PFSK-1 (cell line): Measurements from ENCODE around the gene ITPR3.

ENCODE experiments used
- FOXP2 ChIP-seq: optimal IDR thresholded peaks from 2 replicates; pipeline ENCODE3; 2011; ENCODE audit warnings: borderline replicate concordance, control low read depth, inconsistent platforms; ENCODE audit not compliant: insufficient read depth; ENCODE audit errors: extremely low read length, extremely low read depth
- POLR2AphosphoS5 ChIP-seq: IDR thresholded peaks from 2 replicates; pipeline ENCODE4 v1.6.1; 2012; ENCODE audit warnings: low read depth, mild to moderate bottlenecking, control low read depth, low read length, moderate library complexity
- REST ChIP-seq, 2 experiments: IDR thresholded peaks; 2 replicates each; pipeline versions ENCODE4 v1.6.1 to v1.8.0; 2011 to 2012; ENCODE audit warnings: low read depth in 2 of 2, low read length in 2 of 2, control low read depth in 1 of 2, inconsistent platforms in 1 of 2, mild to moderate bottlenecking in 1 of 2, moderate library complexity in 1 of 2; ENCODE audit not compliant: insufficient read depth in 1 of 2
- SIN3A ChIP-seq: IDR thresholded peaks from 2 replicates; pipeline ENCODE4 v1.6.1; 2012; ENCODE audit warnings: mild to moderate bottlenecking, low read length, moderate library complexity, borderline replicate concordance; ENCODE audit not compliant: insufficient read depth
- TAF1 ChIP-seq: IDR thresholded peaks from 2 replicates; pipeline ENCODE4 v1.6.1; 2012; ENCODE audit warnings: low read length, control low read depth, borderline replicate concordance; ENCODE audit not compliant: insufficient read depth

The ITPR3 gene

GRCh38 chr6:33677689-33678088 is 56.6 kb downstream of the ITPR3 start:
- TF ChIP-seq TAF1 (no peak), FOXP2 (no peak), SIN3A (no peak), POLR2AphosphoS5 (no peak)

GRCh38 chr6:33678233-33678931 is 57.3 kb downstream of the ITPR3 start:
- TF ChIP-seq POLR2AphosphoS5 (no peak), SIN3A (no peak), FOXP2 (no peak), REST (IDR thresholded peaks at IDR 0.05; ENCODE audit: insufficient read depth in 1 of 2, low read depth in 2 of 2, low read length in 2 of 2) (no peak), TAF1 (no peak)

- TF ChIP-seq SIN3A = no peak
- no peak for TF ChIP-seq REST (IDR thresholded peaks at IDR 0.05; ENCODE audit: insufficient read depth in 1 of 2, low read depth in 2 of 2, low read length in 2 of 2)
- TF ChIP-seq FOXP2 = no peak
- no peak for TF ChIP-seq POLR2AphosphoS5
- TF ChIP-seq TAF1 = no peak
Observed at GRCh38 chr6:33678932-33679490, 57.9 kb downstream of the ITPR3 start.

GRCh38 chr6:33679761-33680160 is 58.6 kb downstream of the ITPR3 start:
- TF ChIP-seq SIN3A = no peak
- TF ChIP-seq POLR2AphosphoS5 = no peak
- TF ChIP-seq FOXP2 = no peak
- TF ChIP-seq TAF1 = no peak
- no peak for TF ChIP-seq REST (IDR thresholded peaks at IDR 0.05; ENCODE audit: insufficient read depth in 1 of 2, low read depth in 2 of 2, low read length in 2 of 2)

- TF ChIP-seq TAF1 (no peak), POLR2AphosphoS5 (no peak), REST (IDR thresholded peaks at IDR 0.05; ENCODE audit: insufficient read depth in 1 of 2, low read depth in 2 of 2, low read length in 2 of 2) (no peak), FOXP2 (no peak), SIN3A (no peak)
Observed at GRCh38 chr6:33682341-33682740, 61.2 kb downstream of the ITPR3 start.
